Measurements from ENCODE around the gene CD3E. TPM values are rescaled to one million over a fixed set of nuclear protein-coding genes. Genes with fewer than 3 reads are reported as not detected.

CD3E gene
- total and polyA plus RNA-seq, 2 of the 13 experiments (the other 11 are each of a cell fraction or from before 2014, with no cell fraction given): not detected

- TF ChIP-seq, protein P1, sequence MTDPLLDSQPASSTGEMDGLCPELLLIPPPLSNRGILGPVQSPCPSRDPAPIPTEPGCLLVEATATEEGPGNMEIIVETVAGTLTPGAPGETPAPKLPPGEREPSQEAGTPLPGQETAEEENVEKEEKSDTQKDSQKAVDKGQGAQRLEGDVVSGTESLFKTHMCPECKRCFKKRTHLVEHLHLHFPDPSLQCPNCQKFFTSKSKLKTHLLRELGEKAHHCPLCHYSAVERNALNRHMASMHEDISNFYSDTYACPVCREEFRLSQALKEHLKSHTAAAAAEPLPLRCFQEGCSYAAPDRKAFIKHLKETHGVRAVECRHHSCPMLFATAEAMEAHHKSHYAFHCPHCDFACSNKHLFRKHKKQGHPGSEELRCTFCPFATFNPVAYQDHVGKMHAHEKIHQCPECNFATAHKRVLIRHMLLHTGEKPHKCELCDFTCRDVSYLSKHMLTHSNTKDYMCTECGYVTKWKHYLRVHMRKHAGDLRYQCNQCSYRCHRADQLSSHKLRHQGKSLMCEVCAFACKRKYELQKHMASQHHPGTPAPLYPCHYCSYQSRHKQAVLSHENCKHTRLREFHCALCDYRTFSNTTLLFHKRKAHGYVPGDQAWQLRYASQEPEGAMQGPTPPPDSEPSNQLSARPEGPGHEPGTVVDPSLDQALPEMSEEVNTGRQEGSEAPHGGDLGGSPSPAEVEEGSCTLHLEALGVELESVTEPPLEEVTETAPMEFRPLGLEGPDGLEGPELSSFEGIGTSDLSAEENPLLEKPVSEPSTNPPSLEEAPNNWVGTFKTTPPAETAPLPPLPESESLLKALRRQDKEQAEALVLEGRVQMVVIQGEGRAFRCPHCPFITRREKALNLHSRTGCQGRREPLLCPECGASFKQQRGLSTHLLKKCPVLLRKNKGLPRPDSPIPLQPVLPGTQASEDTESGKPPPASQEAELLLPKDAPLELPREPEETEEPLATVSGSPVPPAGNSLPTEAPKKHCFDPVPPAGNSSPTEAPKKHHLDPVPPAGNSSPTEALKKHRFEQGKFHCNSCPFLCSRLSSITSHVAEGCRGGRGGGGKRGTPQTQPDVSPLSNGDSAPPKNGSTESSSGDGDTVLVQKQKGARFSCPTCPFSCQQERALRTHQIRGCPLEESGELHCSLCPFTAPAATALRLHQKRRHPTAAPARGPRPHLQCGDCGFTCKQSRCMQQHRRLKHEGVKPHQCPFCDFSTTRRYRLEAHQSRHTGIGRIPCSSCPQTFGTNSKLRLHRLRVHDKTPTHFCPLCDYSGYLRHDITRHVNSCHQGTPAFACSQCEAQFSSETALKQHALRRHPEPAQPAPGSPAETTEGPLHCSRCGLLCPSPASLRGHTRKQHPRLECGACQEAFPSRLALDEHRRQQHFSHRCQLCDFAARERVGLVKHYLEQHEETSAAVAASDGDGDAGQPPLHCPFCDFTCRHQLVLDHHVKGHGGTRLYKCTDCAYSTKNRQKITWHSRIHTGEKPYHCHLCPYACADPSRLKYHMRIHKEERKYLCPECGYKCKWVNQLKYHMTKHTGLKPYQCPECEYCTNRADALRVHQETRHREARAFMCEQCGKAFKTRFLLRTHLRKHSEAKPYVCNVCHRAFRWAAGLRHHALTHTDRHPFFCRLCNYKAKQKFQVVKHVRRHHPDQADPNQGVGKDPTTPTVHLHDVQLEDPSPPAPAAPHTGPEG (CRISPR knock-in tag; IDR thresholded peaks at IDR 0.05): peak; percentile 89
- no peak for TF ChIP-seq KDM1A (CRISPR knock-in tag; IDR thresholded peaks at IDR 0.05)
- TF ChIP-seq ZNF326 (CRISPR knock-in tag; IDR thresholded peaks at IDR 0.05; ENCODE audit: borderline replicate concordance): no peak
- no peak for TF ChIP-seq ZNF615 (CRISPR knock-in tag; IDR thresholded peaks at IDR 0.05; ENCODE audit: borderline replicate concordance)
- TF ChIP-seq HNF4A (CRISPR knock-in tag; IDR thresholded peaks at IDR 0.05): peak; percentile 93
- no peak for TF ChIP-seq ZNF280D (CRISPR knock-in tag; IDR thresholded peaks at IDR 0.05)
- TF ChIP-seq ZNF274 (CRISPR knock-in tag; IDR thresholded peaks at IDR 0.05): no peak
- TF ChIP-seq KLF16 (CRISPR knock-in tag; IDR thresholded peaks at IDR 0.05): peak in 1 of 2 experiments; percentile 55; a peak in 1 of 4 replicates
- TF ChIP-seq, protein P2, sequence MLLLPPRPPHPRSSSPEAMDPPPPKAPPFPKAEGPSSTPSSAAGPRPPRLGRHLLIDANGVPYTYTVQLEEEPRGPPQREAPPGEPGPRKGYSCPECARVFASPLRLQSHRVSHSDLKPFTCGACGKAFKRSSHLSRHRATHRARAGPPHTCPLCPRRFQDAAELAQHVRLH (CRISPR knock-in tag; IDR thresholded peaks at IDR 0.05; ENCODE audit: borderline replicate concordance, low read depth): peak; percentile 62; the same call in 1 of the 2 replicates
- TF ChIP-seq U2AF1 (optimal IDR thresholded peaks at IDR 0.05; ENCODE audit: low read depth, low read length): no peak
- no peak for TF ChIP-seq ZNF432 (CRISPR knock-in tag; IDR thresholded peaks at IDR 0.05; ENCODE audit: borderline replicate concordance)
- no peak for TF ChIP-seq NFE2 (CRISPR knock-in tag; IDR thresholded peaks at IDR 0.05)
- TF ChIP-seq RFXANK (CRISPR knock-in tag; IDR thresholded peaks at IDR 0.05): no peak
- peak; percentile 58 for TF ChIP-seq SALL1 (CRISPR knock-in tag; IDR thresholded peaks at IDR 0.05)
- no peak for TF ChIP-seq ZKSCAN1 (IDR thresholded peaks at IDR 0.05; ENCODE audit: low read length)
- TF ChIP-seq CREB1 (IDR thresholded peaks at IDR 0.05): no peak
- TF ChIP-seq CREB1 (CRISPR knock-in tag; IDR thresholded peaks at IDR 0.05): no peak
- no peak for TF ChIP-seq TCF7 (IDR thresholded peaks at IDR 0.05; ENCODE audit: low read depth)
- TF ChIP-seq RXRB (CRISPR knock-in tag; IDR thresholded peaks at IDR 0.05; ENCODE audit: borderline replicate concordance): peak; percentile 80
- TF ChIP-seq, protein P3, sequence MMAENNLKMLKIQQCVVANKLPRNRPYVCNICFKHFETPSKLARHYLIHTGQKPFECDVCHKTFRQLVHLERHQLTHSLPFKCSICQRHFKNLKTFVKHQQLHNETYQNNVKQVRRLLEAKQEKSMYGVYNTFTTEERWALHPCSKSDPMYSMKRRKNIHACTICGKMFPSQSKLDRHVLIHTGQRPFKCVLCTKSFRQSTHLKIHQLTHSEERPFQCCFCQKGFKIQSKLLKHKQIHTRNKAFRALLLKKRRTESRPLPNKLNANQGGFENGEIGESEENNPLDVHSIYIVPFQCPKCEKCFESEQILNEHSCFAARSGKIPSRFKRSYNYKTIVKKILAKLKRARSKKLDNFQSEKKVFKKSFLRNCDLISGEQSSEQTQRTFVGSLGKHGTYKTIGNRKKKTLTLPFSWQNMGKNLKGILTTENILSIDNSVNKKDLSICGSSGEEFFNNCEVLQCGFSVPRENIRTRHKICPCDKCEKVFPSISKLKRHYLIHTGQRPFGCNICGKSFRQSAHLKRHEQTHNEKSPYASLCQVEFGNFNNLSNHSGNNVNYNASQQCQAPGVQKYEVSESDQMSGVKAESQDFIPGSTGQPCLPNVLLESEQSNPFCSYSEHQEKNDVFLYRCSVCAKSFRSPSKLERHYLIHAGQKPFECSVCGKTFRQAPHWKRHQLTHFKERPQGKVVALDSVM (CRISPR knock-in tag; IDR thresholded peaks at IDR 0.05): peak; percentile 96
- TF ChIP-seq CBFB (CRISPR knock-in tag; IDR thresholded peaks at IDR 0.05): no peak
Measured at GRCh38 chr11:118290923-118291322, 13.6 kb upstream of the CD3E start (continued).
